ENCODE data around the gene PIGU. TPM values are rescaled to one million over a fixed set of nuclear protein-coding genes. Genes with fewer than 3 reads are reported as not detected.

Gene PIGU
- total and polyA plus RNA-seq, 2 of the 13 experiments (the other 11 are each of a cell fraction or from before 2014, with no cell fraction given) = 45.5 to 231 TPM

DNA sequence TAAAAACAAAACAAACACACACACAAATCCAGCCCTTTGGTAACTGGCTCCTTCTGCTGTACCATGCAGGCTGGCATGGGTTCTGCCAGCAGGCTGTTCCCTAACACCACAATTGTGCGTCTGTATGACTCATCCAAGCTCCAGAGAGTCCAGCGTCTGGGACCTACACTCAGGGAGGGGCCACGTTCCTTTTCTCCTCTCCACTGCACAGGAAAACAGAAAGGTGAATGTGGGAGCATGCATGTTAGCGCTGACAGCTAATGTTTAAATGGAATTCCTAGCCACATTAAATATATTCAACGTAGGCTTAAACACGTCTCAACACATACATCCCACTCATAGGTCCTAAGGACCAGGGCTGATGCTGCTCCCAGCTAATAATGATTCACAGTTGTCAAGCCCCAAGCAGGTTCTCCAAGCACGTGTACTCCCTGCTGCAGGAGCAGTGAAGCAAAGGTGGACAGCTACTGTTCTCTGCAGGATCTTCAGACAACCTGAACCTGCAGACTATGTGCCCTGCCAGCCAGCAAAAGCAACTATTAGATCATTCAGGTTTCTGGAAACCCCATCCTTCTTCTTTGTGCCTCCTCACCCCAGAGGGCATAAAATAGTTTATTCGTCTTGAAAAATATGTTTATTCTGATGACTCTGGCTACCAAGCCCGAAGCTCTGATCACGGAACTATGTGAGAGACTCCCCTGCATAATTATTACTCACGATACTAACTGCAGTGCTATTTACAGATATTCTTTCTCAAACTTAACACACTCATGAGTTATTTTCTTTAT lies 97.5 kb downstream of the PIGU start (continued):
- TF ChIP-seq, protein P1, sequence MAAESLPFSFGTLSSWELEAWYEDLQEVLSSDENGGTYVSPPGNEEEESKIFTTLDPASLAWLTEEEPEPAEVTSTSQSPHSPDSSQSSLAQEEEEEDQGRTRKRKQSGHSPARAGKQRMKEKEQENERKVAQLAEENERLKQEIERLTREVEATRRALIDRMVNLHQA (CRISPR knock-in tag; IDR thresholded peaks at IDR 0.05) = no peak
- TF ChIP-seq ATF7-NPFF (CRISPR knock-in tag; IDR thresholded peaks at IDR 0.05; ENCODE audit: low read depth) (no peak), MIER2 (CRISPR knock-in tag; IDR thresholded peaks at IDR 0.05) (0 out of 2 replicates have a peak, but pooled peaks have one; percentile 18), SAFB2 (CRISPR knock-in tag; IDR thresholded peaks at IDR 0.05; ENCODE audit: borderline replicate concordance, low read depth) (no peak), RAD21 (CRISPR knock-in tag; IDR thresholded peaks at IDR 0.05) (peak; percentile 77), BHLHE40 (IDR thresholded peaks at IDR 0.05; ENCODE audit: low read length) (no peak), ZNF770 (CRISPR knock-in tag; IDR thresholded peaks at IDR 0.05) (no peak), ZBTB42 (CRISPR knock-in tag; IDR thresholded peaks at IDR 0.05) (no peak), RELA (CRISPR knock-in tag; IDR thresholded peaks at IDR 0.05) (no peak), FLYWCH1 (CRISPR knock-in tag; IDR thresholded peaks at IDR 0.05) (no peak), HHEX (CRISPR knock-in tag; IDR thresholded peaks at IDR 0.05) (no peak), HBP1 (CRISPR knock-in tag; IDR thresholded peaks at IDR 0.05; ENCODE audit: low read depth) (no peak), AGO2 (optimal IDR thresholded peaks at IDR 0.05; ENCODE audit: low read depth, low read length) (no peak), WIZ (CRISPR knock-in tag; IDR thresholded peaks at IDR 0.05) (no peak), CCAR2 (optimal IDR thresholded peaks at IDR 0.05; ENCODE audit: low read depth, low read length) (no peak), KDM5A (IDR thresholded peaks at IDR 0.05; ENCODE audit: borderline replicate concordance, low read length) (no peak), SNRNP70 (IDR thresholded peaks at IDR 0.05; ENCODE audit: low read depth, low read length) (no peak), TAF15 (IDR thresholded peaks at IDR 0.05; ENCODE audit: low read depth, low read length, poor library complexity, severe bottlenecking) (no peak), ZNF615 (CRISPR knock-in tag; IDR thresholded peaks at IDR 0.05; ENCODE audit: borderline replicate concordance) (no peak)
- TF ChIP-seq, protein P2, sequence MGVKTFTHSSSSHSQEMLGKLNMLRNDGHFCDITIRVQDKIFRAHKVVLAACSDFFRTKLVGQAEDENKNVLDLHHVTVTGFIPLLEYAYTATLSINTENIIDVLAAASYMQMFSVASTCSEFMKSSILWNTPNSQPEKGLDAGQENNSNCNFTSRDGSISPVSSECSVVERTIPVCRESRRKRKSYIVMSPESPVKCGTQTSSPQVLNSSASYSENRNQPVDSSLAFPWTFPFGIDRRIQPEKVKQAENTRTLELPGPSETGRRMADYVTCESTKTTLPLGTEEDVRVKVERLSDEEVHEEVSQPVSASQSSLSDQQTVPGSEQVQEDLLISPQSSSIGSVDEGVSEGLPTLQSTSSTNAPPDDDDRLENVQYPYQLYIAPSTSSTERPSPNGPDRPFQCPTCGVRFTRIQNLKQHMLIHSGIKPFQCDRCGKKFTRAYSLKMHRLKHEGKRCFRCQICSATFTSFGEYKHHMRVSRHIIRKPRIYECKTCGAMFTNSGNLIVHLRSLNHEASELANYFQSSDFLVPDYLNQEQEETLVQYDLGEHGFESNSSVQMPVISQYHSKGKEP (CRISPR knock-in tag; IDR thresholded peaks at IDR 0.05) = no peak
- TF ChIP-seq, protein P3, sequence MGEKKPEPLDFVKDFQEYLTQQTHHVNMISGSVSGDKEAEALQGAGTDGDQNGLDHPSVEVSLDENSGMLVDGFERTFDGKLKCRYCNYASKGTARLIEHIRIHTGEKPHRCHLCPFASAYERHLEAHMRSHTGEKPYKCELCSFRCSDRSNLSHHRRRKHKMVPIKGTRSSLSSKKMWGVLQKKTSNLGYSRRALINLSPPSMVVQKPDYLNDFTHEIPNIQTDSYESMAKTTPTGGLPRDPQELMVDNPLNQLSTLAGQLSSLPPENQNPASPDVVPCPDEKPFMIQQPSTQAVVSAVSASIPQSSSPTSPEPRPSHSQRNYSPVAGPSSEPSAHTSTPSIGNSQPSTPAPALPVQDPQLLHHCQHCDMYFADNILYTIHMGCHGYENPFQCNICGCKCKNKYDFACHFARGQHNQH (CRISPR knock-in tag; IDR thresholded peaks at IDR 0.05) = 0 out of 2 replicates have a peak, but pooled peaks have one; percentile 28
- TF ChIP-seq, protein P4, sequence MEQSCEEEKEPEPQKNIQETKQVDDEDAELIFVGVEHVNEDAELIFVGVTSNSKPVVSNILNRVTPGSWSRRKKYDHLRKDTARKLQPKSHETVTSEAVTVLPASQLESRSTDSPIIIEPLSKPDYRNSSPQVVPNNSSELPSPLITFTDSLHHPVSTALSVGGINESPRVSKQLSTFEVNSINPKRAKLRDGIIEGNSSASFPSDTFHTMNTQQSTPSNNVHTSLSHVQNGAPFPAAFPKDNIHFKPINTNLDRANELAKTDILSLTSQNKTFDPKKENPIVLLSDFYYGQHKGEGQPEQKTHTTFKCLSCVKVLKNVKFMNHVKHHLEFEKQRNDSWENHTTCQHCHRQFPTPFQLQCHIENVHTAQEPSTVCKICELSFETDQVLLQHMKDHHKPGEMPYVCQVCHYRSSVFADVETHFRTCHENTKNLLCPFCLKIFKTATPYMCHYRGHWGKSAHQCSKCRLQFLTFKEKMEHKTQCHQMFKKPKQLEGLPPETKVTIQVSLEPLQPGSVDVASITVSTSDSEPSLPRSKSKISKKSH (CRISPR knock-in tag; IDR thresholded peaks at IDR 0.05; ENCODE audit: borderline replicate concordance) = no peak
